PC-9 (cell line): ENCODE data around the gene TMEM138. TPM values are rescaled to one million over a fixed set of nuclear protein-coding genes. Genes with fewer than 3 reads are reported as not detected.

Source experiments
- BruUV-seq: library from RNA; stranded (reverse); fragments of 400-500 nt; replicated peaks from 2 replicates; lab custom pipeline; 2021; lab: Mats Ljungman, UMichigan
- CTCF ChIA-PET: fragments of 300-600 bp; sonication (Branson Sonifier 250); formaldehyde crosslinking; loops from one replicate; lab custom pipeline; 2022; ENCODE audit warnings: antibody characterized with exemption; lab: Charles Lee
- POLR2A ChIA-PET: fragments of 300-600 bp; sonication (Branson Sonifier 250); formaldehyde crosslinking; loops from one replicate; lab custom pipeline; 2022; ENCODE audit warnings: antibody characterized with exemption; ENCODE audit not compliant: unreplicated experiment; lab: Charles Lee
- DNase-seq, 2 experiments: peaks; one replicate each; pipeline versions ENCODE4 v3.0.0 to v3.0.0-alpha.2; 2015 to 2022; ENCODE audit warnings: mixed read lengths in 1 of 2
- H2AFZ ChIP-seq: fragments of 200-600 bp; sonication (generic); 2 replicates; pipeline ENCODE4 v1.8.1; 2017; ENCODE audit warnings: antibody characterized with exemption
- H3F3A ChIP-seq: fragments of 200-600 bp; sonication (generic); 2 replicates; pipeline ENCODE4 v1.8.1; 2017; ENCODE audit warnings: antibody characterized with exemption, mild to moderate bottlenecking, low read depth; ENCODE audit not compliant: insufficient read depth
- H3K27ac ChIP-seq: fragments of 200-600 bp; sonication (generic); 2 replicates; pipeline ENCODE4 v1.6.1; 2016; ENCODE audit warnings: mixed run types
- H3K27me3 ChIP-seq: fragments of 200-600 bp; sonication (generic); 2 replicates; pipeline ENCODE4 v1.6.1; 2016; ENCODE audit warnings: low read depth, mixed run types; ENCODE audit not compliant: insufficient read depth
- H3K36me3 ChIP-seq: fragments of 200-600 bp; sonication (generic); 2 replicates; pipeline ENCODE4 v1.6.1; 2016; ENCODE audit warnings: low read depth, mixed run types
- H3K4me1 ChIP-seq: fragments of 200-600 bp; sonication (generic); replicated peaks from 2 replicates; pipeline ENCODE4 v1.6.1; 2016; ENCODE audit warnings: mixed run types; ENCODE audit not compliant: insufficient read depth
- H3K4me2 ChIP-seq: fragments of 200-600 bp; sonication (generic); 2 replicates; pipeline ENCODE4 v1.6.1; 2017; ENCODE audit warnings: mixed run types
- H3K4me3 ChIP-seq: fragments of 200-600 bp; sonication (generic); 2 replicates; pipeline ENCODE4 v1.6.1; 2016; ENCODE audit warnings: mixed run types
- H3K79me2 ChIP-seq: fragments of 200-600 bp; sonication (generic); 2 replicates; pipeline ENCODE4 v1.6.1; 2017; ENCODE audit warnings: low read depth, mixed run types
- H3K9me2 ChIP-seq: fragments of 200-600 bp; sonication (generic); 2 replicates; pipeline ENCODE4 v1.8.1; 2017; ENCODE audit warnings: mild to moderate bottlenecking; ENCODE audit not compliant: insufficient read depth
- H3K9me3 ChIP-seq: fragments of 200-600 bp; sonication (generic); 2 replicates; pipeline ENCODE4 v1.8.1; 2016; ENCODE audit warnings: low read depth; ENCODE audit not compliant: insufficient read depth
- H4K20me1 ChIP-seq: fragments of 200-600 bp; sonication (generic); 2 replicates; pipeline ENCODE4 v1.8.1; 2017; ENCODE audit not compliant: insufficient read depth
- CTCF ChIP-seq: fragments of 200-600 bp; sonication (generic); conservative IDR thresholded peaks from 2 replicates; pipeline ENCODE4 v1.6.1; 2017; ENCODE audit warnings: mixed run types, antibody characterized with exemption, mild to moderate bottlenecking, moderate library complexity
- EZH2 ChIP-seq: fragments of 200-600 bp; sonication (generic); IDR thresholded peaks from 2 replicates; pipeline ENCODE4 v1.8.0; 2017; ENCODE audit warnings: antibody characterized with exemption, low read depth
- intact Hi-C: fragments of 100-400 bp; cut with micrococcal nuclease; formaldehyde crosslinking; loops from one replicate; pipeline ENCODE4 v1.10.0; 2022; ENCODE audit not compliant: unreplicated experiment
- total RNA-seq: library from RNA; stranded (reverse); gene quantifications from 2 replicates; pipeline ENCODE4 v1.2.3, GENCODE V29; 2021

TMEM138 gene
- total RNA-seq, 1 experiment from 2014 or later: 46.1 TPM

- Histone ChIP-seq H2AFZ (no peak overlapping the region), H3K79me2 (no peaks in the 10 kb centered on the region), H3K27me3 (no peaks in the 10 kb centered on the region), H3K36me3 (no peaks in the 10 kb centered on the region), H3K4me2 (no peak overlapping the region), H3K4me1 (peaks cover 4% of the 10 kb centered on the region), H3K4me3 (no peak overlapping the region), H3K9me3 (0 out of 2 replicates have a peak, but pooled peaks cover 1% of the 10 kb centered on the region), H3F3A (peaks cover 13% of the 10 kb centered on the region), H3K9me2 (no peaks in the 10 kb centered on the region), H4K20me1 (no peaks in the 10 kb centered on the region), H3K27ac (no peak overlapping the region)
- no peak for TF ChIP-seq CTCF
- TF ChIP-seq EZH2: no peak
- CTCF ChIA-PET: interaction anchor here (0.6 to 2.8 kb wide), 7 partner anchors 43 to 1682 kb away, joined by 3 to 45 read pairs (median 5); no protein-coding TSS in a partner anchor
- BruUV-seq: no TSS peak
- POLR2A ChIA-PET: interaction anchor here (0.7 to 1.3 kb wide), 2 partner anchors 22 to 24 kb away, joined by 5 to 12 read pairs; partner anchors contain the start of genes CYB561A3 and TMEM138
- no peak for DNase-seq
- intact Hi-C loops: loop anchor here (1.0 to 5.0 kb wide), 6 partner anchors 22 to 607 kb away; partner anchors contain the start of gene TMEM138
Observed at GRCh38 chr11:61384271-61385242, 22.4 kb downstream of the TMEM138 start.

- Histone ChIP-seq H2AFZ (no peak overlapping the region), H3K9me3 (0 out of 2 replicates have a peak, but pooled peaks cover 2% of the 10 kb centered on the region), H3K4me2 (no peak overlapping the region), H3K4me3 (no peak overlapping the region), H3K36me3 (no peaks in the 10 kb centered on the region; the same call in 1 of the 2 replicates), H4K20me1 (no peaks in the 10 kb centered on the region), H3K27ac (no peak overlapping the region), H3F3A (peaks cover 23% of the 10 kb centered on the region), H3K4me1 (peaks cover 11% of the 10 kb centered on the region), H3K9me2 (no peaks in the 10 kb centered on the region), H3K27me3 (no peaks in the 10 kb centered on the region), H3K79me2 (no peaks in the 10 kb centered on the region; the same call in 1 of the 2 replicates)
- CTCF ChIA-PET: interaction anchor here (0.6 kb wide), 1 partner anchor 114 kb away, joined by 6 read pairs; no protein-coding TSS in a partner anchor
- POLR2A ChIA-PET: no interaction called here
- DNase-seq: no peak
- TF ChIP-seq EZH2 (no peak), CTCF (no peak)
- intact Hi-C loops: no loop called here
- BruUV-seq: no TSS peak
Observed at GRCh38 chr11:61390161-61390560, 28.0 kb downstream of the TMEM138 start.

GRCh38 chr11:61392981-61393595, 30.9 kb downstream of the TMEM138 start:
- H3K4me2 ChIP-seq: peak overlapping the region; percentile 83
- no peaks in the 10 kb centered on the region for H3K9me2 ChIP-seq
- peak overlapping the region; percentile 52 for H3K27ac ChIP-seq
- 0 out of 2 replicates have a peak, but pooled peaks cover 2% of the 10 kb centered on the region for H3K9me3 ChIP-seq
- peak overlapping the region; percentile 81 for H3K4me3 ChIP-seq
- H3K79me2 ChIP-seq: no peaks in the 10 kb centered on the region; the same call in 1 of the 2 replicates
- peak overlapping the region; percentile 99 for H2AFZ ChIP-seq
- H3K4me1 ChIP-seq: peaks cover 11% of the 10 kb centered on the region
- DNase-seq: peak in 1 of 2 experiments; percentile 10
- no peaks in the 10 kb centered on the region for H3K27me3 ChIP-seq
- intact Hi-C loops: loop anchor here (2.0 kb wide), 2 partner anchors 32 to 60 kb away; partner anchors contain the start of genes CYB561A3, DDB1 and TKFC
- H3K36me3 ChIP-seq: no peaks in the 10 kb centered on the region; the same call in 1 of the 2 replicates
- no TSS peak for BruUV-seq
- no peaks in the 10 kb centered on the region for H4K20me1 ChIP-seq
- ChIA-PET POLR2A (interaction anchor here (0.7 kb wide), 1 partner anchor 1435 kb away, joined by 3 read pairs; no protein-coding TSS in a partner anchor), CTCF (interaction anchor here (0.6 to 2.4 kb wide), 6 partner anchors 9 to 572 kb away, joined by 4 to 21 read pairs (median 4); partner anchors contain the start of genes CYB561A3 and TMEM138)
- TF ChIP-seq CTCF (no peak; the same call in 1 of the 2 replicates), EZH2 (no peak)
- peaks cover 16% of the 10 kb centered on the region; the same call in 1 of the 2 replicates for H3F3A ChIP-seq
